ENCODE data around the gene TNFSF9.
"Not testable (repeated sequence)": the region's sequence is repeated elsewhere in the genome, so short reads cannot be mapped to it uniquely, and the experiment has no call there.

Gene TNFSF9

DNA sequence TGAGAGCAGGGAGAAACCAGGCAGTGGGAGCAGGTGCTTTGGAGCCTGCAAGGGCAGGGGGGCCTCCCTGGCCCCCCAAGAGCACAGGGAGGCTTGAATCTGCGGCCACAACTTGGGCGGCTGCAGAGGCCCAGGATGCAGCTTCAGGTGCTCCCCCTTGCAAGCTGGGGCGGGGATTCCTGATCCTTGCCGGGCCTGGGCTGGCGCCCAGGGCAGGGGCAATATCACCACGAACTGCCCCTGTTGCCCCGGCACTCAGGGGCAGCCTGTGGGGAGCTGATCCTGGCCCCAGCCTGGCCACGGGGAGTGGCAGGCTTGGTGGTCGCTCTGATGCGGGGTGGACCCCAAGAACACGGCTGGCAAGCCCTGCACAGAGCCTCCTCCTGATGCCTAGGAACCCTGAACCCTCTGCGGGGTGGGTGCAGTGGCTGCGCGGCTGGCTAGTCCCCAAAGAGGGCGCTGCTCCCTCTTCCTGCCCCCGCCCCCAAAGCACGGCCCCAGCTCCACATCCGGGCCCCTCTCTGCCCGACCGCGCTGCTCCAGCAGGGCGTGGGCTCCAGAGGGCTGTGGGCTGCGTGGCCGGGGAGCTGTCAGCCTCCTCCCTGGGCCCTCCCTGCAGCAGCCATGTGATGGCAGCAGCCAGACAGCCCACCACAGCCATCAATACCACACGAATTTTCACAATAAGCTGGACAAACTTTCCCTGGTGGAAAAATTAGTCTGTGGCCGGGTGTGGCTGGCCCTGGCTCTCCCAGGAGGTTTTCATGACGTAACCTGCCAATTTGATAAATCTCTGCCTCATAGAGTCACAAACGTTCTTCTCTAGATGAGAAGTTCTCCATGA lies 21.0 kb downstream of the TNFSF9 start:
- no peaks in the 10 kb centered on the region for H3K4me1 ChIP-seq (ENCODE audit: control insufficient read depth in 1 of 2, insufficient read depth in 2 of 2, low read length in 2 of 2)
- no peak overlapping the region for H3K4me3 ChIP-seq (ENCODE audit: low read depth in 1 of 2, low read length in 2 of 2)
- H3K27ac ChIP-seq (ENCODE audit: low read depth, low read length), result no peak overlapping the region
- peaks cover 0 to 5% of the 10 kb centered on the region in 2 donors for H3K27me3 ChIP-seq (ENCODE audit: control insufficient read depth in 1 of 2, insufficient read depth in 2 of 2, low read length in 2 of 2)
- no peak overlapping the region for H3K9ac ChIP-seq (ENCODE audit: low read depth in 1 of 2, low read length in 2 of 2)
- H3K9me3 ChIP-seq (ENCODE audit: control insufficient read depth in 1 of 2, low read length in 2 of 2), result no peaks in the 10 kb centered on the region
- no peaks in the 10 kb centered on the region for H3K36me3 ChIP-seq (ENCODE audit: control insufficient read depth in 1 of 2, insufficient read depth in 2 of 2, low read length in 2 of 2)

DNA sequence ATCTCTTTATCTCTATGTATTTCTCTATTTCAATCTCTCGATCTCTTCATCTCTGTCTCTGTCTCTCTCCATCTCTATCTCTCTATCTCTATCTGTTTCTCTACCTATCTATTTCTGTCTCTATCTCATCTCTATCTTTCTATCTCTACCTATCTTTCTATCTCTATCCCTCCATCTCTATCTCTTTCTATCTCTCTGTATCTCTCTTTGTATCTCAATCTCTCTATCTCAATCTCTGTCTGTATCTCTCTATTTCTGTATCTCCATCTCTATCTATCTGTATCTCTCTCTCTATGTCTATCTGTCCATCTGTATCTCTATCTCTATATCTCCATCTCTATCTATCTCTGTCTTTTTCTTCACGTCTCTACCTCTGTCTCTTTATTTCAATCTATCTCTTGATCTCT lies 25.2 kb downstream of the TNFSF9 start:
- peaks cover 0 to 4% of the 10 kb centered on the region in 2 donors for H3K27me3 ChIP-seq (ENCODE audit: control insufficient read depth in 1 of 2, insufficient read depth in 2 of 2, low read length in 2 of 2)
- H3K4me3 ChIP-seq (ENCODE audit: low read depth in 1 of 2, low read length in 2 of 2), result no peak overlapping the region
- H3K9me3 ChIP-seq (ENCODE audit: control insufficient read depth in 1 of 2, low read length in 2 of 2), result no peaks in the 10 kb centered on the region
- H3K36me3 ChIP-seq (ENCODE audit: control insufficient read depth in 1 of 2, insufficient read depth in 2 of 2, low read length in 2 of 2), result no peaks in the 10 kb centered on the region
- no peaks in the 10 kb centered on the region for H3K4me1 ChIP-seq (ENCODE audit: control insufficient read depth in 1 of 2, insufficient read depth in 2 of 2, low read length in 2 of 2)
- H3K27ac ChIP-seq (ENCODE audit: low read depth, low read length), result no peak overlapping the region
- H3K9ac ChIP-seq (ENCODE audit: low read depth in 1 of 2, low read length in 2 of 2), result no peak overlapping the region

DNA sequence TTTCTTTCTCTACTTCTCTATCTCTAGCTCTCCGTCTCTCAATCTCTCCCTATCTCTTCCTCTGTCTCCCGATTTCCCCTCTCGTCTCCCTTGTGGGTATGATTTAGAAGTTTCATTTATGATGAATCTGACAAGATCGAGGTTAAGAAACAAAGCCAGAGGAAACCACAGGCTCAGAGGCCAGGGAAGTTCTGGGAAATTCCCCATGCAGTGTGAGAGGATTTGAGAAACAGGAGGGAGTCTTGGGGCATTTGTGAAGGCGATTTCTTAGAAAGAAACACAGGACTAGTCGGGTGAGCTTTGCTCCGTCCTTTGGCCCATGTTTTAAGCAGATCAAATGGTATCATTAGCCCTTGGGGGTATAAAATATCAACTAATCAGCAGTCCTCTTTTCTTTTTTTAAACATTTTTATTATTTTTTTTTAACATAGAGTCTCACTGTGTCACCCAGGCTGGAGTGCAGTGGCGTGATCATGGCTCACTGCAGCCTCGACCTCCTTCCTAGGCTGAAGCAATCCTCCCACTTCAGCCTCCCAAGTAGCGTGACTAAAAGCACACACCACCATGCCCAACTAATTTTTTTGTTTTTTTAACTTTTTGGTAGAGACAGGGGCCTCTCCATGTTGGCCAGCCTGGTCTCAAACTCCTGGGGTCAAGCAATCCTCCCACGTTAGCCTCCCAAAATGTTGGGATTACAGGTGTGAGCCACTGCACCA lies 25.8 kb downstream of the TNFSF9 start:
- Histone ChIP-seq H3K9me3 (ENCODE audit: control insufficient read depth in 1 of 2, low read length in 2 of 2) (no peaks in the 10 kb centered on the region), H3K4me1 (ENCODE audit: control insufficient read depth in 1 of 2, insufficient read depth in 2 of 2, low read length in 2 of 2) (no peaks in the 10 kb centered on the region), H3K27ac (ENCODE audit: low read depth, low read length) (no peak overlapping the region), H3K36me3 (ENCODE audit: control insufficient read depth in 1 of 2, insufficient read depth in 2 of 2, low read length in 2 of 2) (no peaks in the 10 kb centered on the region), H3K4me3 (ENCODE audit: low read depth in 1 of 2, low read length in 2 of 2) (no peak overlapping the region), H3K27me3 (ENCODE audit: control insufficient read depth in 1 of 2, insufficient read depth in 2 of 2, low read length in 2 of 2) (no peaks in the 10 kb centered on the region), H3K9ac (ENCODE audit: low read depth in 1 of 2, low read length in 2 of 2) (no peak overlapping the region)

DNA sequence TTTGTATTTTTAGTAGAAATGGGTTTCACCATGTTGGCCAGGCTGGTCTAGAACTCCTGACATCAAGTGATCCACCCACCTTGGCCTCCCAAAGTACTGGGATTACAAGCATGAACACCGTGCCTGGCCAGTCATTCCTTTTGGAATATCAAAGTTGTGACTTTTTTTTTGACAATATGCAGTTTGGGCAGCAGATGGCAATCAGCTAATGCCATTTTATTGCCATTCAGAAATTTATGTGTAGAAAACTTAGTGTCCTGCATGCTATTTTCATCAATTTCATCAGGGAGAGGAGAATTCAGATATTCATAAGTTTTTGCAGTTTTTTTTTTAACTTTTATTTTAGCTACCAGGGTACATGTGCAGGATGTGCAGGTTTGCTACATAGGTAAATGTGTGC lies 31.6 kb downstream of the TNFSF9 start:
- not testable (repeated sequence) for H3K4me3 ChIP-seq (ENCODE audit: low read depth in 1 of 2, low read length in 2 of 2); H3K9me3 ChIP-seq (ENCODE audit: control insufficient read depth in 1 of 2, low read length in 2 of 2); H3K27me3 ChIP-seq (ENCODE audit: control insufficient read depth in 1 of 2, insufficient read depth in 2 of 2, low read length in 2 of 2); H3K4me1 ChIP-seq (ENCODE audit: control insufficient read depth in 1 of 2, insufficient read depth in 2 of 2, low read length in 2 of 2); H3K9ac ChIP-seq (ENCODE audit: low read depth in 1 of 2, low read length in 2 of 2); H3K27ac ChIP-seq (ENCODE audit: low read depth, low read length); H3K36me3 ChIP-seq (ENCODE audit: control insufficient read depth in 1 of 2, insufficient read depth in 2 of 2, low read length in 2 of 2)

DNA sequence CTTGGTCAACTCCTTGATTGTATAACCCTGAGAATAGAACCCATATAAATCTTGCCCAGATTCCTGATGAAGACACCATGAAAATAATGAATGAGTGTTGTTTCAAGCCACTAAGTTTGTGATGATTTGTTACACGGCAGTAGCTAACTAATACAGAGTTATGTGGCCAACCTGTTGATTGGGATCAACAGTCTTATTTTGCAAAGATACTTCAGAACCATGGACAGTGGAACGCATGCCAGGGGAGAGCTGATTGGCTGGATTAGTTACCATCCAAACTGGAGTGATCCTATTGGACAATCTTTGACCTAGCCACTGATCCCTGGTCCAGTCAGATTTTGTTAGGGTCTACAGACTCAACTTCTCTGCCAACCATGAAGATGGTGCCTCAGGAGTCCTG lies 33.6 kb downstream of the TNFSF9 start:
- H3K4me3 ChIP-seq (ENCODE audit: low read depth in 1 of 2, low read length in 2 of 2), result no peak overlapping the region
- H3K27me3 ChIP-seq (ENCODE audit: control insufficient read depth in 1 of 2, insufficient read depth in 2 of 2, low read length in 2 of 2), result no peaks in the 10 kb centered on the region
- H3K9me3 ChIP-seq (ENCODE audit: control insufficient read depth in 1 of 2, low read length in 2 of 2), result peaks cover 6 to 9% of the 10 kb centered on the region in 2 donors
- no peak overlapping the region for H3K9ac ChIP-seq (ENCODE audit: low read depth in 1 of 2, low read length in 2 of 2)
- H3K4me1 ChIP-seq (ENCODE audit: control insufficient read depth in 1 of 2, insufficient read depth in 2 of 2, low read length in 2 of 2), result no peaks in the 10 kb centered on the region
- no peaks in the 10 kb centered on the region for H3K36me3 ChIP-seq (ENCODE audit: control insufficient read depth in 1 of 2, insufficient read depth in 2 of 2, low read length in 2 of 2)
- H3K27ac ChIP-seq (ENCODE audit: low read depth, low read length), result no peak overlapping the region

DNA sequence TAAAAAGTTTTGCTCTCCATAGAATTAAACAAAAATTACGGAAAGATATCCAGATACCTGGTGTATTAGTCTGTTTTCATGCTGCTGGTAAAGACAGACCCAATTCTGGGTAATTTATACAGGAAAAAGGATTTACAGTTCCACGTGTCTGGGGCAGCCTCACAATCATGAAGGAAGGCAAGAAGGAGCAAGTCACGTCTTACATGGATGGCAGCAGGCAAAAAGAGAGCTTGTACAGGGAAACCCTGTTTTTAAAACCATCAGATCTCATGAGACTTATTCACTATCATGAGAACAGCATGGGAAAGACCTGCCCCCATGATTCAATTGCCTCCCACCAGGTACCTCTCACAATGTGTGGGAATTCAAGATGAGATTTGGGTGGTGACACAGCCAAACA lies 35.9 kb downstream of the TNFSF9 start:
- not testable (repeated sequence) for H3K9ac ChIP-seq (ENCODE audit: low read depth in 1 of 2, low read length in 2 of 2); H3K27ac ChIP-seq (ENCODE audit: low read depth, low read length); H3K9me3 ChIP-seq (ENCODE audit: control insufficient read depth in 1 of 2, low read length in 2 of 2); H3K27me3 ChIP-seq (ENCODE audit: control insufficient read depth in 1 of 2, insufficient read depth in 2 of 2, low read length in 2 of 2); H3K4me1 ChIP-seq (ENCODE audit: control insufficient read depth in 1 of 2, insufficient read depth in 2 of 2, low read length in 2 of 2); H3K36me3 ChIP-seq (ENCODE audit: control insufficient read depth in 1 of 2, insufficient read depth in 2 of 2, low read length in 2 of 2); H3K4me3 ChIP-seq (ENCODE audit: low read depth in 1 of 2, low read length in 2 of 2)

DNA sequence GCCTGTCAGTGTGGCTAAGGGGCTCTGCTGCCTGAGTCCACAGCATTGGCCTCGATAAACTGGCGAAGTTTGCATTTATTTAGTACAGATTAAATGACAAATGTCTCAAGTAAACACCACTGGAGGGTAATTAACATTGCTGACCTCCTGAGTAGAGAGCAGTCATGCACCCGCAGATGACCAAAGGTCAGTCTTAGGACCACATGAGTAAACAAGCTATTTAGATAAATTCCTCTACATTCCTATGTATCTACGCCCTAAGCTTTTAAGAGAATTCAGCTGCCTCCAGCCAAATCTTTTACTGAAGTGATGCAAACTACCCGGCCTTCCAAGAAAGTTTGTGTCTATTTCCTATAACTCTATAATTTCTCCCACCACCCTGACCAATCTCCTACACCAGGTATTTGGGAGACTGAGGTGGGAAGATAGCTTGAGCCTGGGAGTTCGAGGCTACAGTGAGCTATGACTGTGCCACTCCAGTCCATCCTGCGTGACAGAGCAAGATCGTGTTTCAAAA lies 37.2 kb downstream of the TNFSF9 start:
- H3K4me1 ChIP-seq (ENCODE audit: control insufficient read depth in 1 of 2, insufficient read depth in 2 of 2, low read length in 2 of 2), result no peaks in the 10 kb centered on the region
- H3K9me3 ChIP-seq (ENCODE audit: control insufficient read depth in 1 of 2, low read length in 2 of 2), result peaks cover 6 to 9% of the 10 kb centered on the region in 2 donors
- no peak overlapping the region for H3K27ac ChIP-seq (ENCODE audit: low read depth, low read length)
- H3K4me3 ChIP-seq (ENCODE audit: low read depth in 1 of 2, low read length in 2 of 2), result no peak overlapping the region
- H3K27me3 ChIP-seq (ENCODE audit: control insufficient read depth in 1 of 2, insufficient read depth in 2 of 2, low read length in 2 of 2), result no peaks in the 10 kb centered on the region
- no peaks in the 10 kb centered on the region for H3K36me3 ChIP-seq (ENCODE audit: control insufficient read depth in 1 of 2, insufficient read depth in 2 of 2, low read length in 2 of 2)
- no peak overlapping the region for H3K9ac ChIP-seq (ENCODE audit: low read depth in 1 of 2, low read length in 2 of 2)

DNA sequence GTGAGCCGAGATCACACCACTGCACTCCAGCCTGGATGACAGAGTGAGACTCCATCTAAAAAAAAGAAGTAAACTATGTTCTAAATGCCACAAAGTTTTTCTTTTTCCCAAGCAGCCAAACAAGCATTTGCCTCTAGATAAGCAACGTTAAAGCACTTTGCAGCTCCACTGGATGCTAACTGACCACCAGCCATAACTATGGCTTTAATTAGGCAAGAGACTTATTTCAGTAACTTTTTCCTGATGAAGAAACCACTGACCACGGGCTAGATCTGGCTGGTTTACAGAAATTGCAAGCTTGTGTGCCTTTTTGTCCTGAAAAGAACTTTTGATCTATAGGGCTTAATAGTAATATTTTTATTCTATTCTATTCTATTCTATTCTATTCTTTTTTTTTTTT lies 38.0 kb downstream of the TNFSF9 start:
- Histone ChIP-seq H3K27me3 (ENCODE audit: control insufficient read depth in 1 of 2, insufficient read depth in 2 of 2, low read length in 2 of 2) (peaks cover 0 to 1% of the 10 kb centered on the region in 2 donors), H3K4me3 (ENCODE audit: low read depth in 1 of 2, low read length in 2 of 2) (no peak overlapping the region), H3K4me1 (ENCODE audit: control insufficient read depth in 1 of 2, insufficient read depth in 2 of 2, low read length in 2 of 2) (no peaks in the 10 kb centered on the region)

DNA sequence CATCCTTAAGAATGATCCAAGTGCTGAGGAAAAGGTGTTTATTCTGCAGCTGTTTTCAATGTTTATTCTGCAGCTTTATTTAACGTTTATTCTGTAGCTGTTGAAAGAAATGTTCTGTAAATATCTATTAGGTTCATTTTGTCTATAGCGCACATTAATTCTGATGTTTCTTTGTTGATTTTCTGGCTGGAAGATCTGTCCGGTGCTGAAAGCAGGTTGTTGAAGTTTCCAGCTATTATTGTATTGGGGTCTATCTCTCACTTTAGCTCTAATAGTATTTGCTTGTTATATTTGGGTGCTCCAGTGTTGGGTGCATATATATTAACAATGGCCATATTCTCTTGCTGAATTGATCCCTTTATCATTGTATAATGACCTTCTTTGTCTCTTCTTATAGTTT lies 39.9 kb downstream of the TNFSF9 start:
- no peak overlapping the region for H3K4me3 ChIP-seq (ENCODE audit: low read depth in 1 of 2, low read length in 2 of 2)
- H3K27me3 ChIP-seq (ENCODE audit: control insufficient read depth in 1 of 2, insufficient read depth in 2 of 2, low read length in 2 of 2), result peaks cover 0 to 4% of the 10 kb centered on the region in 2 donors
- peaks cover 4% of the 10 kb centered on the region in 2 donors for H3K9me3 ChIP-seq (ENCODE audit: control insufficient read depth in 1 of 2, low read length in 2 of 2)
- no peak overlapping the region for H3K27ac ChIP-seq (ENCODE audit: low read depth, low read length)
- no peaks in the 10 kb centered on the region for H3K36me3 ChIP-seq (ENCODE audit: control insufficient read depth in 1 of 2, insufficient read depth in 2 of 2, low read length in 2 of 2)
- no peaks in the 10 kb centered on the region for H3K4me1 ChIP-seq (ENCODE audit: control insufficient read depth in 1 of 2, insufficient read depth in 2 of 2, low read length in 2 of 2)
- H3K9ac ChIP-seq (ENCODE audit: low read depth in 1 of 2, low read length in 2 of 2), result no peak overlapping the region

More for the DNA sequence above, 38.0 kb downstream of the TNFSF9 start:
- H3K27ac ChIP-seq (ENCODE audit: low read depth, low read length), result no peak overlapping the region
- H3K9ac ChIP-seq (ENCODE audit: low read depth in 1 of 2, low read length in 2 of 2), result no peak overlapping the region
- H3K36me3 ChIP-seq (ENCODE audit: control insufficient read depth in 1 of 2, insufficient read depth in 2 of 2, low read length in 2 of 2), result no peaks in the 10 kb centered on the region
- peaks cover 6 to 9% of the 10 kb centered on the region in 2 donors for H3K9me3 ChIP-seq (ENCODE audit: control insufficient read depth in 1 of 2, low read length in 2 of 2)

DNA sequence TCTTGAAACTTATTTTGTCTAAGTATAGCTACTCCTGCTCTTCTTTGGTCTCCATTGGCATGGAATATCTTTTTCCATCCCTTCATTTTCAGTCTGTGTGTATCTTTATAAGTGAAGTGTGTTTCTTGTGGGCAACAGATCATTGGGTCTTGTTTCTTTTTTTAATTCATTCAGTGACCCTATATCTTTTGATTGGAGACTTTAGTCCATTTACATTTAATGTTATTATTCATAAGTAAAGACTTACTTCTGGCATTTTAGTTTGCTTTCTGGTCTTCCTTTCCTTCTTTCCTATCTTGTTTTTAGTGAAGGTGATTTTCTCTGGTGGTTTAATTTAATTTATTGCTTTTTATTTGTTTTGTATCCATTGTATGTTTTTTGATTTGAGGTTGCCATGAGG lies 40.3 kb downstream of the TNFSF9 start:
- Histone ChIP-seq H3K4me3 (ENCODE audit: low read depth in 1 of 2, low read length in 2 of 2) (no peak overlapping the region), H3K4me1 (ENCODE audit: control insufficient read depth in 1 of 2, insufficient read depth in 2 of 2, low read length in 2 of 2) (no peaks in the 10 kb centered on the region), H3K27me3 (ENCODE audit: control insufficient read depth in 1 of 2, insufficient read depth in 2 of 2, low read length in 2 of 2) (peaks cover 0 to 4% of the 10 kb centered on the region in 2 donors), H3K9ac (ENCODE audit: low read depth in 1 of 2, low read length in 2 of 2) (no peak overlapping the region), H3K9me3 (ENCODE audit: control insufficient read depth in 1 of 2, low read length in 2 of 2) (peaks cover 4% of the 10 kb centered on the region in 2 donors), H3K27ac (ENCODE audit: low read depth, low read length) (no peak overlapping the region), H3K36me3 (ENCODE audit: control insufficient read depth in 1 of 2, insufficient read depth in 2 of 2, low read length in 2 of 2) (no peaks in the 10 kb centered on the region)

Data from duodenal mucosa (tissue), 2 donors.